ENCODE data around the gene SNX9.

Gene SNX9

DNA sequence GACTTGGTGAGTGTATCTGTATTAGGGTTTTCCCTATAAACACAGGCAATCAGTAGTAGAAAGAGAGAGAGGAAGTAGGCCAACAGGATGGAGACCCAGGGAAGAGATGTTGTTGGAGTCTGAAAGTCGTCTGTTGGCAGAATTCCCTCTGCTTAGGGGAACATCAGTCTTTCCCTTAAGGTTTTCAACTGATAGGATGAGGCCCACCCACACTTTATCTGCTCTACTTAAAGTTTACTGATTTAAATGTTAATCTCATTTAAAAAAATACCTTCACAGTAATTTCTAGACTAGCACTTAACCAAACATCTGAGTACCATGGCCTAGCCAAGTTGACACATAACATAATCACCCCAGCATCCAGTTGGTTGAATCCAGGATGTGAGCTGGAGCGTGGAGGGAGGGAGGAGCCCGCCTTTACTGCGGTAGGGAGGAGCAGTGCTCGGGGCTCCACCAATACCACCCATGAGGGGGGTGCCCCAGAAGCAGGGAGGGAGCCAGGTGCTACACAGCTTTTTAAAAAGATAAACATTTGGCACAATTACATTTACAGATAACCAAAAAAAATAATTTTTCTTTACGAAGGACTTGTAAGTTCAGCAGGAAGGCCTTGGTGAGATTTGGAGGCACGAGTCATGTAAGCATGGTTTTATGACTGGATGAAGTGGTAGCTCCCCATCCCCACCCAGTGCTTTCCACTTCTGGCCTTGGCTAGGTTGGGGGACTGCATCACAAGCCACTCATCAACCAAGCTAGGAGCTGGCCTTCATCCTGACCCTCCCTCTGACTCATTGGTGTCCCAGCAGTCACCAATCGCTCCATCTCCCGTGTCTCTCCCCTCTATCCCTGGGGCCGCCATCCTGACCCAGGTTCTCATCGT lies 18.4 kb upstream of the SNX9 start:
- no peak for DNase-seq

GRCh38 chr6:157806131-157806855 lies 16.8 kb upstream of the SNX9 start:
- DNase-seq: no peak

- DNase-seq: no peak
These were observed 16.2 kb upstream of the SNX9 start for GRCh38 chr6:157806856-157807215.

DNA sequence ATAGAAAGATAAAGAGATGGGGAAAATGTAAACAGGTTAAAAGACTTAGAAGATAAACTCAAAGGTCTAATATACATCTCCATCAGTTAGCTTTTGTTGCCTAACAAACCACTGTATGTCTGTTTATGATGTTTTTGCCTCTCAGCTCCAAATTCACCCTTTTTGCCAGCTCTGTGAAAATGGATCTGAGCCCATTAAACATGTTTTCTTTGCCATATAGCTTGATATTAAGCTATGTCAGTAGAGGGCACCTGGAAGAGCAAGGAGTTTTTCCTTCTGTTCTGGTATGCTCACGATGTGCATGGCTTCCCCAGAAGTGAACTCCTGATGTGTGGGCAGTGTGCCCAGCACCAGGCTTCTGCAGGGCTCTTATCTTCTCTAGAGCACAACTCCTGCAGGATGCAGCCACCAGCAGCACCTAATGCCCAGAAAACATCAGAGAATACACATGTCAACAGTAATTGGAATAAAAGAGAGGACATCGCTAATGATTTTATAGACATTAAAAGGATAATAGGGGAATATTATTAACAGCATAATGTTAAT lies 14.6 kb upstream of the SNX9 start:
- DNase-seq: no peak

DNA sequence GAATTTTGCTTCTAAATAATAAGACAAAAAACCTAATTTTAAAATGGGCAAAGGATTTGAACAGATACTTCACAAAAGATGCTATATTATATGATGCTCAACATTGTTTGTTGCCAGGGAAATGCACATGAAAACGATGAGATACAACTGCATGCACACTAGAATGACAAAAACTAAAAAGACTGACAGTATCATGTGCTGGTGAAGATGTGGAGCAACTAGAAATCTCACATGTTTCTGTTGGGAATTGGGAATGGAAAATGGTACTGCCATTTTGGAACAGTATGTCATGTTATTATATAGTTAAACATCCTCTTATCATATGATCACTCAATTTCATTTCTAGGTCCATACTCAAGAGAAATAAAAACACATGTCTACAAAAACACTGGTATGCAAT lies 13.4 kb upstream of the SNX9 start:
- DNase-seq: no peak

GRCh38 chr6:157811137-157811475 lies 11.9 kb upstream of the SNX9 start:
- no peak for DNase-seq

- DNase-seq: no peak
These were observed 11.4 kb upstream of the SNX9 start for GRCh38 chr6:157811476-157812173.

DNA sequence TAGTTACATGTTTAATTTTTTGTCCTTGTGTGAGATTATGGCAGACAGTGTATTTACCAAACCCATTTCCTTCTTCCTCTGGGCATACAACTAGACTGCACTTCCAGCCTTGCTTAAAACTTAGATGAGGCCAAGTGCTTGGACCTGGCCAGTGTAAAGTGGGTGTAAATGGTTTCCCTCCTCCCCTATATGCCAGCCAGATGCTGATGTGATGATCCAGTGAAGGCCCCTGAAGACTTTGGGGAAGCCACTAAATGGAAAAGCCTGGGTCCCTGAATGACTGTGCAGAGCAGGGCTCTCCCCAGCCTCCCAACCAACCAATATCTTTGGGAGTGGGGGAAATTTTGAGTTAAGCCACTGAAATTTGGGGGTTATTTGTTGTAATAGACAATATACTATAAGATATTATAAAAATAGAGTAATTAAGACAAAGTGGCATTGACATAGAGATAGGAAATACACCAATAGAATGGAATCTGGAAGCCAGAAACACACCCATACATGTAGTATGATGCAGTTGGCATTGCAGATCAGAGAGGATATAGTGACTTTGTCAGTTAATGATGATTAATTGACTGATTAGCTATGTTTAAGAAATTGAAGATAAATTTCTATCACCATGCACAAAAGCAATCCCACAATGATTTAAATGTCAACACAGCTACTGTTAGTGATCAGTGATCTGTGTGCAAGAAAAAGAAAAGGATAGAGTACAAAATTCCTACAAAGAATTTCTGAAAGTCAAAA lies 10.4 kb upstream of the SNX9 start:
- no peak for DNase-seq

GRCh38 chr6:157813191-157813590 lies 9.9 kb upstream of the SNX9 start:
- no peak for DNase-seq

DNA sequence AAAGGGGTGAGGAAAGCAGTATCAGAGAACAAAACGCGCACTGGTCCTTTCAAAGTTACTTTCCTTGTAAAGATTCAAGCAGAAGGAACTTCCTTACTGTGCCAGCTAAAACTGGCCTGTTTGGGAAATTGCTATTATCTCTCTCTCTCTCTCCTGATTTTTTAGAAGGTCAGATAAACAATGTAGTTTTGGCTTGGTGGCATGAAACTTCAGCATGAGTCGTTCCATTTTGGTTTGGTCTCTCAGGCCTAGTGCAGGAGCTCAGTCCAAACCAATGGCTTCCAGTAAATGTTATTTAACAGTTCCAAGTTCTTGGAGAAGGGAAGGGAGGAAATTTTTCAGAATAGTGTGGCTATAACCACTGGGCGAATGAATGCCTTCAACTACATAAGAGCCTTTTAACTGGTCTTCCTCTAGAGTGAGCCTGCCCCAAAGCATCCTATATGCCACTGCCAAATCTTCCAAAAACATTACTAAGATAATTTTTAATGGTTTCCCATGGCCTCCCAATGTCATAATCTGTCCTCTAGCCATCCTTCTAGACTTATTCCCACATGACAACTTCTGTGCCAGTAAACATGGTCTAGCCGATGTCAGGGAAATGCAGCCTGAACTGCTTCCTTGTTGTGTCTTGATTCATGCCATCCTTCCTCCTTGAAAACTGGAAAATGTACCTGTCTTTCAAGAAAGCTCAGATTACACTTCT lies 9.1 kb upstream of the SNX9 start:
- no peak for DNase-seq

DNA sequence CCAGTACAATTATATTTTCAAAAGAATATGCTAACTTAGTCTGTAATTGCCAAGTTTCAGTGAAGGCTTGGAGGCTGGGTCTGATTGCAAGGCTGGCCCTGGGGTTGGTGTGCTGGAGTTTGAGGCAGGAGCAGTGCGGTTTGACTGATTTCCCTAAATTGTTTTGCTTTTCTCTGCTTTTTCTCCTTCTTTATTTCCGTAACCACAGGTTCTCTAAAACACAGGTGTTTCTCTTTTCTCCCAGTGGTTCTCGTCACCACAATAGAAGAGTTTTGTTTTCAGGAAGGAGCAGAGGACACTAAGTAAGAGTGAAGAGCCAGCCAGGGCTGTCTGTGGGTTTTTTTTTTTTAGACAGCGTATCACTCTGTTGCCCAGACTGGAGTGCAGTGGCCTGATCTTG lies 8.2 kb upstream of the SNX9 start:
- no peak for DNase-seq

DNA sequence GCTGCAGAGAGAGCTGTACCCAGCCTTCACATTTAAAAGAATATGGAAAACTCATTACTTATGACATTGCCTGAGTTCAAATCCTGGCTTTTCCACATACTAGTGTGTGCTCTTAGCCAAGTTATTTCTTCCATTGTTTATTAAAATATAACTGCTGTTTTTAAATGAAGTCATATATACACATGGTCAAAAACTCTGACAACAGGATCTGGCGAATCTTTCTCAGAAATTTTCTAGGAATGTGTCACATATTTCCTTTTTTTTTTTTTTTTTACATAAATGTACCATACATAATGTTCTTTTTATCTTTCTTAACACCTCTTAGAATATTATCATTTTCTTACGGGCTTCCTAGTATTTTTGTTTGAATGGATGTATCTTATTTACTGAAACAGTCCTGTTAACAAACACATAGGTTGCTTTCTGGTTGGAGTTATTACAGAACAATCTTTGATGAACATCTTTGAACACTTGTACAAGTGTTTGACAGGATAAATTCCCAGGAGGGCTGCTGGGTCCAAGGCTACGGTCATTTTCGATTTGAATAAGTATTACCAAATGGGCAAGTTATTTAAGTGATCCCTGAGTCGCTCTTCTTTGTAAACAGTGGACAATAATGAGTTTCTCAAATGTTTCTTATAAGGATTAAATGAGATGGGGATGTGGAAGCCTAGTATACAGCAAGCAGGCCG lies 1.6 kb upstream of the SNX9 start:
- no peak for DNase-seq

DNA sequence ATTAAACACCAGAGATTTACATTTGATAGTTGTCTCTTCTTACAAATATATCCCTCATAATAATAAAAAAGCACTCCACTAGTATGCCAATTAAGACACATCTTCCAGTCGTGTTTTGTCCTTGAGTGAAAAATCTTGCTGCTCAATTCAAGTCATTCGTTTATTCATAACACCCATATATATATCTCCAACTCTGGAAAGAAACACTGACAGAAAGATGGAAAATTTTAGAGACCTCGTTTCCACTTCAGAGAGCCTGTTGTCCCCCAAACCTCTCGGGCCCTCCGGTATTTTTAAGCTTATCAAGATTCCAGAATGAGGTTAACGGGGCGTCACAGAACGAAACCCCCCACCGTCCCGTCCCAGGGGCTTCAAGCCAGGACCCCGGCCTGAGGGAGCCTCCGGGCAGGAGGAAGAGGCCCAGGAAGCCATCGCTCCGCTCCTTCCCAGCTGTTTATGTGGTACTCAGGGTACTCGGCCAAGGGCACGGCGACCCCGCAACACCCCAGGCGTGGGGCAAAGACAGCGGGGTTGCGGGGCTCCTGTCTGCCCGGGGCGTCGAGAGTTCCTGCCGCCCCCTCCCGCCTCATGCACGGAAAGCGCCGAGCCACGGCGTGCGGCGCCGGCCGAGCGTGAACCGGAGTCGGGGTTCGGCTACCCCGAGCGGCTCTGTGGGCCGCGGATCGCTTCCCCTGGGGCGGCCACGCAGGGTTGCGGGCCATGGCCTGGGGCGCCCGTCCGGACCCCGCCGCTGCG lies 623 bp upstream of the SNX9 start:
- no peak for DNase-seq

DNA sequence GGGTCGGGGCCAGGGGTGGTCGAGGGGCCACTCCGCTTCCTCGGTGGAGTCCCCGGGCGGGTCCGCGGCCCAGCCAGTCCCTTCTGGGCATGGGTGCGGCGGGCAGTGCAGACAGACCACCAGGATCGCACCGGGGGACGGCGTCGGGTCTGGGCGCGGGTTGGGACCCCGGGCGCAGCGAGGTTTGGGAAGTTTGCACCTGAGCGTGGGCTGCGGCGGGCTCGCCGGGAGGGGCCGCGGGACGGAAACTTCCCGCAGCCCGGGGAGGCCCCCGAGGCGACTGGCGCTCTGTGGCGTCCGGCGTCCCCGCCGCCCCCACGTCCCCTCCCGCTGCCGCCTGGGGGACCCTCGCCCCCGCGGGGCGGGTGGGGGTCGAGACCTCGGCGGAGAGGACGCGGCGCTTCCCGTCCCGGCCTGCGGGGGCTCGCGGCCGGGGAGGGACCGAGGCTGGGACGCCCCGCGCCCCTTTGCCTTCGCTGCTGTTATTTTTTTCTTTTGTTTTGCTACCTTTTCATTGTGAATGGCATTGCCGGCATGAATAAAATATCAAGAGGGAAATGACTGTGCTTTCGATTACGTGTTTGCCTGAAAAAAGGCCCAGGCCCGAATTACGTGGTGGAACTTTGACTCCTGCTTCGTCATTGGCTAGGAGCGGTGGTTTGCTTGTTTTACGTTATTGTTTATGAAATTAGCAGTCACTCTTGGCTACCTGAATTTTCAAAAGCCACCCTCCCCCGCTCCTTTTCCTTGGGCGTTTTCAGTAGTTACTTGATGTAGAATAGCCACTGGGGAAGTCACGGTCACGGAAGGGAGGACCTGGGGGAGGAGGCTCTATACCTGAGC lies 703 bp downstream of the SNX9 start:
- no peak for DNase-seq

- no peak for DNase-seq
These were observed 2.3 kb downstream of the SNX9 start for GRCh38 chr6:157825243-157825904.

DNA sequence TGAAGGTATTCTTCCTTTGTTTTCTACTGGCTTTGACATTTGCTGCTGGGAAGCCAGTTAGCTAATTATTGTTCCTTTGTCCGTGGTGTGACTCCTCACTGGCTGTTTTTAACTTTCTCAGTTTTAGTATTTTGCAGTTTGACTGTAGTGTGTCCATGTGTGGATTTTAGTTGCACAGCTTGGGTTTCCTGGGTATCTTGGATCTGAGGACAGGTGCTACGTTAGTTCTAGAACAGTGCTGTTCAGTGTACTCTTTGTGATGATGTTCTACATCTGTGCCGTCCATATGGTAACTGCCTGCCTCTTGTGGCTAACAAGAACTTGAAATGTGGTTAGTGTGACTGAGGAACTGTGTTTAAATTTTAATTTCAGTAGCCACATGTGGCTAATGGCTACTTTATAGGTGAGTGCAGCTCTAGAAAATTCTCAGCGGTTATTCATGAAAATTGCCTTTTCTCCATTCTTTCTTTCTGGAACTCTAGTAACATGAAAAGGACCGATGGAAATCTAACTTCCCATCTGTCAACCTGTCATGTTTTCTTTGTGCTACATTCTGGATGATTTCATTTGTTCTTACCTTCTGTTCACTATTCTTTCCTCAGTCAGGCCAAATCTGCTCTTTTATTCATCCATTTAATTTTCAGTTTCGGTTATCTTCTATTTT lies 7.4 kb downstream of the SNX9 start:
- DNase-seq: no peak

DNA sequence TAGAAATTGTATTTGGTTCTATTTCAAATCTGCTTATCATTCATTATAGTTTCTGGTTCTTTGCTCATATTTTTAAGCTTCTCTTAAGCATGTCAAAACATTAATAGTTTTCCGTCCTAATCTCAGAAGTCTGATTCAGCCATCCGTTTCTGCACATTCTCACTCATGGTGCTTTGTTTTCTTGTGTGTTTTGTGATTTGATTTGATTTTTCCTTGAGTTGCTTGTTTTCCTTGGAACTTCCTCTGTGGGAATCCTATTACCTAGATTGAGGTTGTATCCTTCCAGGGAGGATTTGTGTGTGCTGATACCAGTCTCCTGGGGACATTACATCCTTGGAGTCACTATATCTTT lies 7.9 kb downstream of the SNX9 start:
- no peak for DNase-seq

GRCh38 chr6:157831424-157832249 lies 8.6 kb downstream of the SNX9 start:
- DNase-seq: no peak
